Measurements from ENCODE around the gene TREML1. TPM values are rescaled to one million over a fixed set of nuclear protein-coding genes. Genes with fewer than 3 reads are reported as not detected.

The TREML1 gene
- total and polyA plus RNA-seq, 2 of the 4 experiments (the other 2 are of a cell fraction), result not detected

GRCh38 chr6:41160933-41161332 is 6.8 kb upstream of the TREML1 start:
- ChIA-PET CTCF (interaction anchor here (0.7 kb wide), 1 partner anchor 49 kb away, joined by 3 read pairs; no protein-coding TSS in a partner anchor), POLR2A (ENCODE audit: unreplicated experiment) (no interaction called here)
- no peaks in the 10 kb centered on the region for H3K79me1 ChIP-seq (ENCODE audit: low read depth in 1 of 2, low read length in 2 of 2)
- H3K9me3 ChIP-seq (ENCODE audit: control insufficient read depth, insufficient read depth, low read length), result no peaks in the 10 kb centered on the region
- no CpG with 5 or more reads among the region's 3 CpGs for WGBS, 2 experiments (ENCODE audit: extremely low coverage in 2 of 2, insufficient read length in 1 of 2)
- H3K18ac ChIP-seq (ENCODE audit: low read depth, low read length), result no peak overlapping the region
- no peak overlapping the region for H3K4me2 ChIP-seq (ENCODE audit: low read depth, low read length)
- H2BK120ac ChIP-seq (ENCODE audit: low read depth, low read length), result no peak overlapping the region
- H2BK5ac ChIP-seq (ENCODE audit: low read depth, low read length, poor library complexity, severe bottlenecking), result no peak overlapping the region
- BruUV-seq (replicated peaks), result no TSS peak
- no peak overlapping the region for H4K5ac ChIP-seq (ENCODE audit: low read depth, low read length)
- H3K27ac ChIP-seq (ENCODE audit: insufficient read depth, low read length), result no peak overlapping the region
- no peak overlapping the region for H2AK5ac ChIP-seq (ENCODE audit: low read depth, low read length)
- no peak overlapping the region for H2BK20ac ChIP-seq (ENCODE audit: low read depth, low read length)
- TF ChIP-seq MAZ (IDR thresholded peaks at IDR 0.05; ENCODE audit: borderline replicate concordance, low read depth, low read length) (no peak), FOS (IDR thresholded peaks at IDR 0.05; ENCODE audit: low read depth, low read length) (no peak), RAD21 (IDR thresholded peaks at IDR 0.05; ENCODE audit: low read length) (no peak), ELK1 (IDR thresholded peaks at IDR 0.05; ENCODE audit: borderline replicate concordance, low read depth, low read length) (no peak), POLR2A (IDR thresholded peaks at IDR 0.05; ENCODE audit: low read depth, low read length) (no peak), CTCF (conservative IDR thresholded peaks at IDR 0.05; ENCODE audit: low read depth, low read length) (no peak), USF2 (IDR thresholded peaks at IDR 0.05; ENCODE audit: low read depth, low read length) (no peak), RFX5 (IDR thresholded peaks at IDR 0.05; ENCODE audit: low read depth, low read length) (no peak), RCOR1 (IDR thresholded peaks at IDR 0.05; ENCODE audit: insufficient replicate concordance, low read length) (no peak), MXI1 (IDR thresholded peaks at IDR 0.05; ENCODE audit: borderline replicate concordance, low read depth, low read length) (no peak)
- H3K36me3 ChIP-seq (ENCODE audit: control insufficient read depth, insufficient read depth, low read length), result no peaks in the 10 kb centered on the region
- H3K4me1 ChIP-seq (ENCODE audit: control insufficient read depth, insufficient read depth, low read length), result peaks cover 6% of the 10 kb centered on the region; the same call in 1 of the 2 replicates
- in situ Hi-C loops (cut with MboI; ENCODE audit: low sequenced_read_pairs) (no loop called here), dilution Hi-C loops (cut with HindIII; ENCODE audit: low sequenced_read_pairs, unreplicated experiment) (no loop called here), intact Hi-C loops (cut with micrococcal nuclease) (no loop called here)
- no peak overlapping the region for H4K91ac ChIP-seq (ENCODE audit: insufficient read depth, low read depth, low read length)
- peaks cover 5% of the 10 kb centered on the region for H3K27me3 ChIP-seq (ENCODE audit: control insufficient read depth, insufficient read depth, low read length)
- no peak overlapping the region for H2AK9ac ChIP-seq (replicated peaks; ENCODE audit: low read depth, low read length, poor library complexity)
- DNase-seq, result no peak
- no peaks in the 10 kb centered on the region for H3K9me1 ChIP-seq (ENCODE audit: insufficient read depth, low read length)
- H4K8ac ChIP-seq (ENCODE audit: low read depth in 2 of 2, low read length in 2 of 2), result no peak overlapping the region
- no peak overlapping the region for H3K4ac ChIP-seq (ENCODE audit: low read depth, low read length)
- no peak overlapping the region for H3K23ac ChIP-seq (ENCODE audit: low read depth, low read length)
- no peak overlapping the region for H3K56ac ChIP-seq (ENCODE audit: extremely low read depth, insufficient read depth, low read length)
- no peak for ATAC-seq (ENCODE audit: low read depth)
- H3K9ac ChIP-seq (ENCODE audit: low read depth, low read length), result no peak overlapping the region
- H4K20me1 ChIP-seq (ENCODE audit: insufficient read depth, low read length), result no peaks in the 10 kb centered on the region
- H3K4me3 ChIP-seq (ENCODE audit: insufficient read depth, low read depth, low read length), result no peak overlapping the region
- no peak overlapping the region for H2BK15ac ChIP-seq (ENCODE audit: low read depth, low read length)
- H2AFZ ChIP-seq (replicated peaks; ENCODE audit: low read length, poor library complexity), result no peak overlapping the region
- no peak overlapping the region for H3K14ac ChIP-seq (replicated peaks; ENCODE audit: low read depth, low read length)

Data from IMR-90 (cell line).